Measurements from ENCODE around the gene RNF141.

GRCh38 chr11:10480760-10481159 lies 60.2 kb downstream of the RNF141 start:
- TF ChIP-seq ZNF274 (IDR thresholded peaks at IDR 0.05; ENCODE audit: low read length) (no peak), ZNF274 (tag by site-specific recombination; IDR thresholded peaks at IDR 0.05; ENCODE audit: borderline replicate concordance) (no peak), GLI4 (tag by site-specific recombination; IDR thresholded peaks at IDR 0.05) (no peak), YY1 (tag by site-specific recombination; IDR thresholded peaks at IDR 0.05) (no peak), ZNF433 (tag by site-specific recombination; IDR thresholded peaks at IDR 0.05; ENCODE audit: low read depth) (no peak), TCF7L2 (IDR thresholded peaks at IDR 0.05; ENCODE audit: borderline replicate concordance, low read depth, low read length) (no peak), CTCF (tag by site-specific recombination; IDR thresholded peaks at IDR 0.05) (no peak), ZNF112 (tag by site-specific recombination; IDR thresholded peaks at IDR 0.05) (no peak), ZSCAN5A (tag by site-specific recombination; IDR thresholded peaks at IDR 0.05) (no peak)
